Measurements from ENCODE around the gene ZNF837.
"Not testable (repeated sequence)": the region's sequence is repeated elsewhere in the genome, so short reads cannot be mapped to it uniquely, and the experiment has no call there.

The ZNF837 gene

DNA sequence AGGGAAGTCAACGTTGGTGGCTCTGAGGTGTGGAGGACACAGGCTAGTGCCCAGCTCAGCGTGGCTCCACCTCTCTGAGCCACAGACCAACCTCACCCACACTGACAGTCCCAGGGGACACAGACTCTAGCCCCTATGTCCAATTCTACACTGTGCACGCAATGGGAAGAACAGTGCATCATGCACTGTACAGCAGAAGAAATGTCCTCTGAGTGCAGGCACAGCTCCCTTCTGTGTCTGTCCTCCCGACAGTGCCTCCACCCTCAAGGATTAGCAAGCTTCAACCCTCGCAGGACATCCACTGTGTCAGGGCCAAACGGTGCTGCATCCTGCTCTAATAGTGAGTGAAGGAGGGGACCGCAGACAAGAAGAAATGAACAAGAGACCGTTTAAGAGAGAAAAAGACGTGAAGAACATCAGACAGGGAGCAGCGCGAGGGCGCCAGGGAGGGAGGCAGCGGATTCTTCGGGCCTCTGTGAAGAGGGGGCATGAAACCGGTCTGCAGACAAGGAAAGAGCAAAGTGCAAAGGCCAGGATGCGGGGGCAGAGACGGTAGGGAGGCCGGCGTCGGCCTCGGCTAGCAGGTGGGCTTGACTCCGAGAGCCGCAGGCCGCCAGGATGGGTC, 681 bp downstream of the ZNF837 start:
- no peak for FAIRE-seq
- TF ChIP-seq, protein P1, sequence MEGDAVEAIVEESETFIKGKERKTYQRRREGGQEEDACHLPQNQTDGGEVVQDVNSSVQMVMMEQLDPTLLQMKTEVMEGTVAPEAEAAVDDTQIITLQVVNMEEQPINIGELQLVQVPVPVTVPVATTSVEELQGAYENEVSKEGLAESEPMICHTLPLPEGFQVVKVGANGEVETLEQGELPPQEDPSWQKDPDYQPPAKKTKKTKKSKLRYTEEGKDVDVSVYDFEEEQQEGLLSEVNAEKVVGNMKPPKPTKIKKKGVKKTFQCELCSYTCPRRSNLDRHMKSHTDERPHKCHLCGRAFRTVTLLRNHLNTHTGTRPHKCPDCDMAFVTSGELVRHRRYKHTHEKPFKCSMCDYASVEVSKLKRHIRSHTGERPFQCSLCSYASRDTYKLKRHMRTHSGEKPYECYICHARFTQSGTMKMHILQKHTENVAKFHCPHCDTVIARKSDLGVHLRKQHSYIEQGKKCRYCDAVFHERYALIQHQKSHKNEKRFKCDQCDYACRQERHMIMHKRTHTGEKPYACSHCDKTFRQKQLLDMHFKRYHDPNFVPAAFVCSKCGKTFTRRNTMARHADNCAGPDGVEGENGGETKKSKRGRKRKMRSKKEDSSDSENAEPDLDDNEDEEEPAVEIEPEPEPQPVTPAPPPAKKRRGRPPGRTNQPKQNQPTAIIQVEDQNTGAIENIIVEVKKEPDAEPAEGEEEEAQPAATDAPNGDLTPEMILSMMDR (IDR thresholded peaks at IDR 0.05; ENCODE audit: insufficient read depth, missing control alignments): no peak
- no peak for DNase-seq (ENCODE audit: insufficient read length, low spot score)

DNA sequence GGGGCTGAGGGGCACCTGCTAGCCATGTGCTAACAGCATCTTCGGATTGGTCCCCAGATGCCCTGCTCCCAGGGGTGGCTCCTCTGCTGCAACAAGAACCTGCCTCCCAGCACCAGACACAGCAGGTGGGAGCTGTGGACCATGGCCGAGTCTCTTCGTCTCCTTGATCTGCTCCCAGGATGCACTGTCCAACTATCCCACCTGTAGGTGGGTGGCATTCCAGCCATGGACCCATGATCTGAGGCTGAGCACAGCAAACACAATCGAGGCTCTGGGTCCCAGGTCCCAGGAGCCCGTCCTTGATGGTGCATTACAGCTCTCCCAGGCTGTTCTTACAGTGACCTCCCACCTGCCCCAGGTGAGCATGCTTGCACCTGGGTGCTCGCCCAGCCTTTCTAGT, 1.6 kb downstream of the ZNF837 start:
- DNase-seq (ENCODE audit: insufficient read length, low spot score) (no peak), FAIRE-seq (no peak)
- TF ChIP-seq, protein P1 (IDR thresholded peaks at IDR 0.05; ENCODE audit: insufficient read depth, missing control alignments): no peak

DNA sequence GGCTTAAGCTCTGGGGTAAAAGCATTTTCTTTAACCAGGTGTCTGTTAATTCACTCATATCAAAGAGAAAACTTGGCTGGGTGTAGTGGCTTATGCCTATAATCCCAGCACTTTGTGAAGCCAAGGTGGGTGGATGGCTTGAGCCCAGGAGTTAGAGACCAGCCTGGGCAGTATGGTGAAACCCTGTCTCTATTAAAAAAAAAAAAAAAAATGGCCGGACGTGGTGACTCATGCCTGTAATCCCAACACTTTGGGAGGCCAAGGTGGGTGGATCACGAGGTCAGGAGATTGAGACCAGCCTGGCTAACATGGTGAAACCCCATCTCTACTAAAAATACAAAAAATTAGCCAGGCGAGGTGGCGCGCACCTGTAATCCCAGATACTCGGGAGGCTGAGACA, 4.1 kb downstream of the ZNF837 start:
- DNase-seq (ENCODE audit: insufficient read length, low spot score); FAIRE-seq: not testable (repeated sequence)

DNA sequence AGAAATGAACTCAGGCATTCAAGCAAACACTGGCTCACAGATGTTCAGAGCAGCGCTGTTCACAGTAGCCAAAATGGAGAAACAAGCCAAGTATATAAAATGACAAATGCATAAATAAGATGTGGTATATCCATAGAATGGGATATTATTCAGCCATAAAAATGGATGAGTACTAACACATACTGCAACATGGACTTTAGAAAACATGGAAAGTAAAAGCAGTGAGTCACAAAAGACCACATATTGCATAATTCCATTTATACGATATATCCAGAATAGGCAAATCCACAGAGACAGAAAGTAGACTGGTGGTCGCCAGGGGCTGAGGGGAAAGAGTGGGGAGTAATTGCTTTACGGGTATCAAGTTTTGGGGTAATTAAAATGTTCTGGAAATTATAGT, 6.6 kb downstream of the ZNF837 start:
- FAIRE-seq (no peak), DNase-seq (ENCODE audit: insufficient read length, low spot score) (no peak)
- TF ChIP-seq, protein P1 (IDR thresholded peaks at IDR 0.05; ENCODE audit: insufficient read depth, missing control alignments): no peak

DNA sequence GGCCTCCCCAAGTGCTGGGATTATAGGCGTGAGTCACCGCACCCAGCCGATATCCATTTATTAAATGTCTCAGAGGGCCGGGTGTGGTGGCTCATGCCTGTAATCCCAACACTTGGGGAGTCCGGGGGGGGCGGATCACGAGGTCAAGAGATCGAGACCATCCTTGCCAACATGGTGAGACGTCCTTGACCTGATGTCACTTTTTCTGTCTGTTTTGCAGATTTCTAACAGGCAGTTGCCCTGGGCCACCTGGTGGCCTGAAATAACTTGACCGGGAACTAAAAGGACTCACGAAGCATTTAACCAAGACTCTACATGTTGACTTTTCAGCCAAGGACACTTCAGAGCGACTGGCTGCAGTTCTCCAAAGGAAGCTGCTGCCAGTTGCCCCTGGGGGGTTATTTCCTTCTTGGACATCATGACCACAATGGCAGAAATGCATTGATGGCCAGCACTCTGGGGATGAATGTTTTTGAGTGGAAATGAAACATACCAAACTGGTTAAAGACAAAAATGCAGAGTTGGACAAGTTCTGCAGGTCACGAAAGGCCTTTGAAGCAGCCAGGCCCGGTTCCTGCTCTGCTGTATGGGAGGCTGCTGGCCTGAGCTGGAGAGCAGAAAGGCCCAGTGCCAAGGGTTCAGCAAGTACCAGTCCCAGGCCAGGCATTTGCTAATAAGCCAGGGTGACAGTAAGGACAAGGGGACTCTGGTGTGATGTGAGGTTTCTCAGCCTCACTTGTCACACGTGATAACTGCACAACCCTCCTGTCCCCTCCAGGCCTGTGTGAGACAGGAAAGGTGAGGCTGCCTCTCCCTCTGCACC, 8.3 kb downstream of the ZNF837 start:
- FAIRE-seq (no peak), DNase-seq (ENCODE audit: insufficient read length, low spot score) (no peak)
- TF ChIP-seq, protein P1 (IDR thresholded peaks at IDR 0.05; ENCODE audit: insufficient read depth, missing control alignments): no peak

DNA sequence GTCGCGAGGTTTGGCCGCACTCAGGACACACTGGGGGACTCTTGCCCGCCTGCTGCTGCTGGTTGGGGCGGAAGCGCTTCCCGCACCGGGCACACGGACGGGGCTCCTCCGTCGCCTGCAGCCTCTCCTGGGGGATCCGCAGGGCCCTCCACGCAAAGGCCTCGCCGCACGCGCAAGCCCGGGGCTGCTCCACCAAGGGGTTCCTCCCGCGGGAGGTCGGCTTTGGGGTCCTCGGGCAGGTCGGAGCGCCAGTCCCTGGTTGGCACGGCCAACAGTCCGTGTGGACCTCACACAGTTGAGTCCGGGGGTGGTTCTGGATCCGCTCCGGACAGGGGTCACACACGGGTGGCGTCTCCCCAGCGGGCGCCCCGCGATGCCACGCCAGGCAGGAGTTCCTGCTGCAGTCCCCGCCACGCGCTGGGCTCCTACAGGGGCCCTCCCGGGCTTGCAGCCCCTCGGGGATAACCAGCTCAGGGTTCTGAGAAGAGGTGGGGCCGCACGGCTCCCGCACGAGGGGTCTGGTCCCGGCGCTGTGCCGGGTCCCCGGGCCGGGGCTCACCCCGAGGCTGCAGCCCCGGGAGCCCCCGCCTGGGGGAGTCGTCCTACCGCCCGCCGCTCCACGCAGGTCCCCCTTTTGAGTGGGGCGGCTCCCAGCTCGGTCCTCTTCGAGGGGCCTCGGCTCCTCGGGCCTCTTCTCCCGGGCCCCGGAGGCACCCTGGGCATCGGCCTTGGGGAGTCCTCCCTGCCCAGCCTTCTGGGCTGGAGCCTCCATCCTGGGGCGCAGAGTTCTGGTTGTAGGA, 12.1 kb downstream of the ZNF837 start:
- no peak for DNase-seq (ENCODE audit: insufficient read length, low spot score)
- TF ChIP-seq, protein P1 (IDR thresholded peaks at IDR 0.05; ENCODE audit: insufficient read depth, missing control alignments): no peak
- FAIRE-seq: no peak

DNA sequence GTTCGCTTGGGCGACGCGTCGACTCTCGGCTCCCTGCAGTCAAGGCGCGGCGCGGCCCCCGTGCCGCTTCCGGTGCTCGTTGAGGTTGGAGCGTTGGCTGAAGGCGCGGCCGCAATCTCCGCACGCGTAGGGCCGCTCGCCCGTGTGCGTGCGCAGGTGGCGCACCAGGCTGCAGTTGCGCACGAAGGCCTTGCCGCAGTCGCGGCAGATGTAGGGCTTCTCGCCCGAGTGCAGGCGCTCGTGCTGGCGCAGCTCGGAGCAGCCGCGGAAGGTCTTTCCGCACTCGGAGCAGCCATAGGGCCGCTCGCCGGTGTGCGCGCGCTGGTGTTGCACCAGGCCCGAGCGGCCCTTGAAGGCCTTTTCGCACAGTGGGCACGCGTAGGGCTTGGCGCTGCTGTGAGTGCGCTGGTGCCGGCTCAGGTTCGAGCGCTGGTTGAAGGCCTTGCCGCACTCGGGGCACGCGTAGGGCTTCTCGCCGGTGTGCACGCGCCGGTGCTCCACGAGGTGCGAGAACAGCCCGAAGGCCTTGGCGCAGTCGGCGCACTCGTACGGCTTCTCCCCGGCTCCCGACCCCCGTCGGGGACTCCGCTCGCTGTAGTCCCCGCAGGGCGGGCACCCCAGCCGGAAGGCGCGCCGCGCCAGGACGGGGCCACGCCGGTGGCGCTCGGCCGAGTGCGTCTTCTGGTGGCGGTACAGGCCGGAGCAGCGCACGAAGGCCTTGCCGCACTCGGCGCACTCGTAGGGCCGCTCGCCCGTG, 13.0 kb downstream of the ZNF837 start:
- FAIRE-seq: no peak
- TF ChIP-seq, protein P1 (IDR thresholded peaks at IDR 0.05; ENCODE audit: insufficient read depth, missing control alignments): no peak
- DNase-seq (ENCODE audit: insufficient read length, low spot score): no peak
